Thymus (tissue), 11 donors: ENCODE measurements around the gene TBC1D2B. TPM values are rescaled to one million over a fixed set of nuclear protein-coding genes. Genes with fewer than 3 reads are reported as not detected.

Experiments
- DNase-seq, 9 donors: peaks; one replicate each; pipeline ENCODE4 v3.0.0-alpha.2; 2013; ENCODE audit warnings: low spot score in 9 of 9, low read depth in 6 of 9, missing footprints in 1 of 9
- H3K27ac ChIP-seq, 2 donors: one replicate each; pipeline ENCODE4 v1.5.1; 2013; ENCODE audit warnings: control low read depth in 1 of 2, low read depth in 1 of 2, low read length in 1 of 2, mild to moderate bottlenecking in 1 of 2, moderate library complexity in 1 of 2
- H3K27me3 ChIP-seq, 2 donors: one replicate each; pipeline ENCODE4 v1.5.1; 2013; ENCODE audit warnings: low read length in 1 of 2; ENCODE audit not compliant: control insufficient read depth in 2 of 2, insufficient read depth in 1 of 2
- H3K36me3 ChIP-seq, 2 donors: one replicate each; pipeline ENCODE4 v1.5.1; 2013; ENCODE audit warnings: low read length in 1 of 2, mild to moderate bottlenecking in 1 of 2, moderate library complexity in 1 of 2; ENCODE audit not compliant: control insufficient read depth in 2 of 2, insufficient read depth in 2 of 2
- H3K4me1 ChIP-seq, 2 donors: one replicate each; pipeline ENCODE4 v1.5.1; 2013; ENCODE audit warnings: low read length in 2 of 2; ENCODE audit not compliant: control insufficient read depth in 2 of 2, insufficient read depth in 2 of 2
- H3K4me3 ChIP-seq, 2 donors: one replicate each; pipeline ENCODE4 v1.5.1; 2013; ENCODE audit warnings: low read length in 2 of 2, control low read depth in 1 of 2, mild to moderate bottlenecking in 1 of 2
- H3K9me3 ChIP-seq, 2 donors: one replicate each; pipeline ENCODE4 v1.5.1; 2013; ENCODE audit warnings: low read length in 1 of 2, mild to moderate bottlenecking in 1 of 2; ENCODE audit not compliant: control insufficient read depth in 2 of 2, insufficient read depth in 1 of 2
- WGBS: extraction: QIAGEN DNeasy Blood & Tissue Kit; methylation state at CpG from one replicate; pipeline ENCODE4 v1.1.7; 2013; 5-methylcytosine and 5-hydroxymethylcytosine counted together
- polyA plus RNA-seq: library from polyadenylated mRNA; stranded (reverse); fragments of 200-250 nt; gene quantifications from one replicate; pipeline ENCODE4 v1.2.3, GENCODE V29; 2013
- total RNA-seq: library from RNA; stranded (reverse); fragments of 120-200 nt; gene quantifications from one replicate; pipeline ENCODE4 v1.2.4, GENCODE V29; 2013
- donor health status: healthy.

The TBC1D2B gene
- total and polyA plus RNA-seq, 2 donors, result 20.0 to 32.7 TPM

DNA sequence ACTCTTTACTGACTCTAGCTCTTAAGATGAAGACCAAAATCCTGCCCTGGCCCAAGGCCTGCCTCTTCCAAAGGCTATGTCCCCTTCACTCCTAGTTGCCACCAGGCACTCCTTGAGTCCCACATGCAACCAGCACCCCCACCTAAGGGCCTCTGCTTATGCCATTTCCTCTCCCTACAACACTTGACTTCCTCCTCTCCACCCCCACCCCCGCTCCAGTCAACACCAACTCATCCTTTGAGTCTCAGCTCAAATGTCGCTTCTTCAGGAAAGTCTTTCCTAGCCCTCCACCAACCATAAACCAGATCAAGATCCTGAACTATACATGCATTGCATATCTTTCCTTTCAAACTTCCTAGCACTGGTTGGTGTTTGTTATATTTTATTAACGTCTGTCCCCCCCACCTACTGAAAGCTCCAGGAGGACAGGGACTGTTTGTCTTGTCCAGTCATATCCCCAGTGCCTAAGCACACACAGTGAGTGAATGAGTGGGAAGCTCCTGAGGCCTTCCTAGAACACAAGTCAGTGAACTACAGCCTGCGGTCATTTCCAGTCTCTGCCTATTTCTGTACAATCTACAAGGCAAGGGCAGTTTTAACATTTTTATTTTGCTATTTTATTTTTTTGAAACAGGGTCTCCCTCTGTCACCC is 7.3 kb downstream of the TBC1D2B start:
- DNase-seq, result peak in 1 of 9 donors; percentile 78
- Histone ChIP-seq H3K27me3 (no peaks in the 10 kb centered on the region), H3K27ac (peak overlapping the region; percentile 77 to 89), H3K9me3 (no peaks in the 10 kb centered on the region), H3K4me3 (no peak overlapping the region), H3K36me3 (peaks cover 0 to 9% of the 10 kb centered on the region in 2 donors), H3K4me1 (peaks cover 55 to 78% of the 10 kb centered on the region in 2 donors)
- 40% methylated on average over 4 of the region's 4 CpGs for WGBS

DNA sequence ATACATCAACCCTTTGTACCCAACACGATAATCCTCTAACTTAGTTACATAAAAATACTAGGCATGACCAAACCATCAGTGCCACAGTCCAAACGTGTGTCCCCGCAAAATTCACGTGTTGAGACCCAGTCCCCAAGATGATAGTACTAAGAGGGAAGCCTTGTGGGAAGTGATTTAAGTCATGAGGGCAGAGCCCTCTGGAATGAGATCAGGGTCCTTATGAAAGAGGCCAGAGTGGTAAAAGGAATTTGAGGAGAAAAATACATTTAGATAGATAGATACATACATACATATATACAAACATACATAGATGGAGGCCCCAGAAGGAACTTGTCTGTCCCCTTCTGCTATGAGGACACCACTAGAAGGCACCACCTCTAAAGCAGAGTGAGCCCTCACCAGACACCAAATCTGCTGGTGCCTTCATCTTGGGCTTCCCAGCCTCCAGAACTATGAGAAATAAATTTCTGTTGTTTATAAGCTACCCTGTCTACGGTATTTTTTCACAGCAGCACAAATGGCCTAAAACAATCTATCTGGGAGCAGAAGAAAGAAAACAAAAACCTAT is 8.0 kb downstream of the TBC1D2B start:
- Histone ChIP-seq H3K27ac (peak overlapping the region; percentile 77 to 89), H3K27me3 (no peaks in the 10 kb centered on the region), H3K4me1 (peaks cover 61 to 81% of the 10 kb centered on the region in 2 donors), H3K36me3 (peaks cover 0 to 6% of the 10 kb centered on the region in 2 donors), H3K4me3 (peak overlapping the region in 1 of 2 donors; percentile 2), H3K9me3 (no peaks in the 10 kb centered on the region)
- WGBS, result 58% methylated on average over 5 of the region's 5 CpGs
- peak in 1 of 9 donors; percentile 45 for DNase-seq

DNA sequence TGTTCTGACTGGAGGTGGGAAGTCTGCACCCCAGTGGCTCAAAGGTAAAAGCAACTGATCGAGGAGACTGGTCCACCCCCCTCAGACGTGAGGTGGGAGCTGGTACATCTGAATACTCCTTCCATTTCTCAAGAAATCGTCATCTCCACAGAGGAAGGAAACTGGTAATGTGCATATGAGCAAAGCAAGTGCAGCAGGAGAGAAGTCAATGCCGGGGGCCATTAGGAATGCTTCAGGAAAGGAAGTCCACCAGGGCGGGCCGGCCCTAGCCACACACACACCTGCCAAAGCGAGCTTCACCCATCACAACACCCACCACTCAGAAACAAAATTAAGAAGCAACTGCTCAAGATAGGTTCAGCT is 8.5 kb downstream of the TBC1D2B start:
- Histone ChIP-seq H3K9me3 (no peaks in the 10 kb centered on the region), H3K4me1 (peaks cover 59 to 82% of the 10 kb centered on the region in 2 donors), H3K36me3 (peaks cover 0 to 6% of the 10 kb centered on the region in 2 donors), H3K27ac (peak overlapping the region; percentile 77 to 89), H3K27me3 (no peaks in the 10 kb centered on the region), H3K4me3 (peak overlapping the region; percentile 2 to 15)
- 8% methylated on average over 7 of the region's 7 CpGs for WGBS
- peak in 1 of 9 donors; percentile 58 for DNase-seq

DNA sequence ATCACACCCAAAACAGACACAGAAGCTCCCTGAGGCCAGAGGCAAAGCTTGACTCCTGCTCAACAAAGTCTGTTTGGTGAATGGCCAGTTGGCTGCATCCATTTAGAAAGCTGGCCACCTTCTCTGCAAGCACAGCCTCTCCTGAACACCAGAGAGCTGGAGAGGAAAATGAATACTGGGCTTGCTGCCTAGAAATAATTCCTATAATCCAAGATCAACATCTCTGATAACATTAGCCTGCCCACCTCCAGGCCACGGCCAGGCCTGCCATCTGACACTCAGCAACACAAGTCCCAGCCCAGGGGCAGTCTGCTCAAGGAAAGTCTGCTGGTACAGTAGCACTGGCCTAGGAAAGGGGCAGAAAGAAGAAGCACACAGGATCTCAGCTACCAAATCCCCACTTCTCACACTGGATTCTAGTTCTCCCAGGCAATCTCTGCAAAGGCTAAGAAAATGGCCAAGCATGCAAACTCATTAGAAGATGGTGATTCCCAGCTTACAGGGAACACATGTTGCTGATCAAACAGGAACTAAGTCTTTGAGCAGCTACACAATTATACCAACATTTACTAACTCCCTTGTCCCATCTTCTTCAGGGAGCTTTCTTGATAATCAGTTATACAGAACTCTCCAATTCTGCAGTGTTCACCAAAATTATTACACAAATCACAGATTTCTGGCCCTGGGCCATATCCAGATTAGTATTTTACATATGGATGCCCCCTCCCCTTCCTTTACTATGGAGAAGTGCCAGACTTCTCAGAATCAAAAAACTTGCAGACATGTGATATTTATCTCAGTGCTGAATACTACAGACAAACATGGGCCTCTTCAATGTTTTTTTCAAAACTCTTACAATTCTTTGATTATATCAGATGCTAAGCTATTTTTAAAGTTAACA is 9.9 kb downstream of the TBC1D2B start:
- Histone ChIP-seq H3K36me3 (peaks cover 0 to 6% of the 10 kb centered on the region in 2 donors), H3K4me1 (peaks cover 59 to 88% of the 10 kb centered on the region in 2 donors), H3K4me3 (no peak overlapping the region), H3K27ac (peak overlapping the region; percentile 89 to 91), H3K9me3 (no peaks in the 10 kb centered on the region), H3K27me3 (no peaks in the 10 kb centered on the region)
- 89% methylated on average over 1 of the region's 1 CpG for WGBS
- peak in 1 of 9 donors; percentile 52 for DNase-seq

DNA sequence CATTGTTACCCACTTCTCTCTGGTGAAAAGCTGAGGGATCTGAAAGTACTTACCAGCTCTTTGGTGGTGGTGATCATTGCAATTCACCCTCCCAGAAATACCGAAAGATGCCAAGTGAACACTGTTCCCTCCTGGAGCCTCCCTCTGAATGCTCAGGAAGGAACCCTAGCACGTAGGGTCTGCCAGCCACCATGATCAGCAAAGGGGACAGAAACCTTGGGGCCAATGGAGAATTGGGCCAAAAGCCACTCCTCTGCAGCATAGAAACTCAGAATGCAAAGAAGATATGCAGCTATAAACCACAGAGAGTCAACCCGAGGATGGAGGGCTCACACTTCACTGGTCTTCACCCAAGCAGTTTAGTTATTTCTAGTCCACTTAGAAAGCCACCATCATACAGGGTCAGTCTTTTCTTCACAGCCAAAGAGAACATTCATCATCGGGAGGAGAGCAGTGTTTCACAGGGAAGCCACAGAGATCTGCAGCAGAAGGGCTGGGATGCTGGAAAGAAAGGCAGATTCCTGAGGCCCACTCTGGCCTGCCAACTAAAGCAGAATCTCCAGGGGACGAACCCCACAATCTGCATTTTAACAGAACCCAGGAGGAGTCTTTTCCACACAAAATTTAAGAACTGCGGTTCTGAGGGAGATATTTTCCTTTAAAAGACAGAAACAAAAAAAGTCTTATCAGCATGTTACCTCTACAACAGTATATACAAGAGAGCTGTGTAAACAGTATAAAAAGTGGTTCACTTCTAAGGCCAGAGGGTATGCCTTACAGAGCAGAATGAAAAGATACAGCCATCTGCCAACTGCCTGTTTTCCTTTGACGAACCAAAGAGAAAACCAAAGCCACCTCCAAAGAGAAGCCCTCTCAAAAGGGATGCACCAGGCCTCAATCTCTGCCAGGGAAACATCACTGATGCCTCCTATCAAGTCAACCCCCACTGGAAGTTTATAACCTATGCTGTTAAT is 11.3 kb downstream of the TBC1D2B start:
- H3K36me3 ChIP-seq, result peaks cover 0 to 3% of the 10 kb centered on the region in 2 donors
- H3K4me3 ChIP-seq, result no peak overlapping the region
- H3K27me3 ChIP-seq, result no peaks in the 10 kb centered on the region
- 61% methylated on average over 7 of the region's 7 CpGs for WGBS
- H3K9me3 ChIP-seq, result no peaks in the 10 kb centered on the region
- H3K4me1 ChIP-seq, result peaks cover 65 to 88% of the 10 kb centered on the region in 2 donors
- peak in 1 of 9 donors; percentile 74 for DNase-seq
- H3K27ac ChIP-seq, result peak overlapping the region; percentile 89 to 93

DNA sequence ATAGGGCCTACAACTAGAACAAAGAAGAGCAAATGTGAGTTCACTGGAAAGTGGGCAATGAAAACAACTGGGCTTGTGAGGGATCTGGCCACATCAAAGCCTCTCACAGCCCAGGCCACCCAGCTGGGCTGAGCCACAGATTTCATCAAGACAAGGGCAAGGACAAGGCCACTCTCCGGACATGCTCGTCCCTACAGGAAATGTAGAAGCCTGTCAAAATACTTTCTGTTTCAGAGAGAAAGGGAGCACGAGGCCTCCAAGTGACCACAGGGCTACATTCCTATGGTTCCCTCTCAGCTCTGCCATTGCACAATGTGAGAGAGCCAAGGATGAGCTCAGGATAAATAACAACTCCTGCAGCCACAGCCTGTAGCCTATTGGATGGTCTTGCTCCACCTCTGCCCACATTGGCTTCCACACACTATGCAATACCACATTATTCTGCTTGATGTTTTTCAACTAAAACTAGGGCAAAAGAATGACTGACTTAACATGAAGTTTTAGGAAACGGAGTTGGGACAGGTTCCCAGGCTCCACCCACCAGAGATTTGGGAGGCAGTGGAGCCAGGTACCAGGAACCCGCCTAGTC is 12.1 kb downstream of the TBC1D2B start:
- 55% methylated on average over 5 of the region's 5 CpGs for WGBS
- DNase-seq, result peak in 1 of 9 donors; percentile 57
- H3K4me1 ChIP-seq, result peaks cover 68 to 90% of the 10 kb centered on the region in 2 donors
- H3K36me3 ChIP-seq, result peaks cover 0 to 3% of the 10 kb centered on the region in 2 donors
- H3K4me3 ChIP-seq, result no peak overlapping the region
- no peaks in the 10 kb centered on the region for H3K27me3 ChIP-seq
- H3K27ac ChIP-seq, result peak overlapping the region; percentile 89 to 93
- H3K9me3 ChIP-seq, result no peaks in the 10 kb centered on the region

DNA sequence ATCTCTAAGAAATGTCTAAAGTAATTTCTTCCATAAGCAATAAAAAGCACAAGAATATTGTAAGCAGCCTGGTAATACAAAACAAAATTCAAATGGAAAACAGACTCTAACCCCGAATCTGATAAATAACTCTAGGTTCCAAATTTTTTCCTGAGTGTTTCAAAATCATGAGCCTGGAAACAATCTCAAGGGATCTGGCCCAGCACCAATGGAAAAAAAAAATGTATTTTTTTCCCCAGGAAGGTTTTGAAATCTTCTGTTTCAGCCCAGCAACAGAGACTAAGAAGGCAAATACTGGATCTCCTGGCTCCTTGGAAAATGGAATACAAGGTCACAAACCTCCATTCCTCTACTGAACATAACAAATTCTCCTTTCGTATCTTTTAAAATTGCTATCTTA is 13.0 kb downstream of the TBC1D2B start:
- Histone ChIP-seq H3K27me3 (no peaks in the 10 kb centered on the region), H3K4me1 (peaks cover 67 to 90% of the 10 kb centered on the region in 2 donors), H3K9me3 (no peaks in the 10 kb centered on the region), H3K36me3 (peaks cover 0 to 3% of the 10 kb centered on the region in 2 donors), H3K4me3 (no peak overlapping the region), H3K27ac (peak overlapping the region in 1 of 2 donors; percentile 89)
- DNase-seq, result no peak
- WGBS, result 91% methylated on average over 2 of the region's 2 CpGs

DNA sequence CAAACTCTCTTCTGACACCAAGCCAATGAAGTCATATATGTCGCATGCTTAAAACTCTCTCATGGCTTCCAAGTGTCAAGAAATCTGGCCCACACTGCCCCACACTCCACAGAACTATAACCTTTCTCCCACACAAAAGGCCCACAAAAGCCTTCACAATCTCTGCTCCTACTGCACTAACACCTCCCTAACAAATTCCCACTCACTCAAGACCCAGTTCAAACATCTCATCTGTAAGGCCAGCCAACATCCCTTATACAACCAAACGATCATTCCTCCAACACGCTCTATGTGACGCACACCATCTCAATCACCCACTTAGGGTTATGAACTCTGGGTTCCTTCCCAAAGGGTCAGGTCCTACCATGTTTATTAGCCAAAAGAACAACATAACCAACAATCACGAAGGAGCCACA is 13.5 kb downstream of the TBC1D2B start:
- Histone ChIP-seq H3K27ac (peak overlapping the region in 1 of 2 donors; percentile 7), H3K4me3 (no peak overlapping the region)
- WGBS, result 96% methylated on average over 5 of the region's 5 CpGs

More for the DNA sequence above, 13.5 kb downstream of the TBC1D2B start:
- no peaks in the 10 kb centered on the region for H3K9me3 ChIP-seq
- peaks cover 0 to 3% of the 10 kb centered on the region in 2 donors for H3K36me3 ChIP-seq
- peaks cover 67 to 90% of the 10 kb centered on the region in 2 donors for H3K4me1 ChIP-seq
- DNase-seq, result no peak
- H3K27me3 ChIP-seq, result no peaks in the 10 kb centered on the region
